Activated T-helper 9 cell treated with anti-CD3 and anti-CD28 coated beads, Interleukin-2, amount 50 U/mL, for 16 hours (primary cell): ENCODE results near the gene MTSS2.
"Not testable (repeated sequence)": the region's sequence is repeated elsewhere in the genome, so short reads cannot be mapped to it uniquely, and the experiment has no call there.

Experiments
- DNase-seq: peaks from one replicate; pipeline ENCODE4 v3.0.0-alpha.2; 2020; ENCODE audit warnings: low read depth

The MTSS2 gene

GRCh38 chr16:70651524-70651923, 34.3 kb downstream of the MTSS2 start:
- DNase-seq, result no peak

- DNase-seq, result no peak
These were observed 35.6 kb downstream of the MTSS2 start for GRCh38 chr16:70650216-70650615.

GRCh38 chr16:70649300-70649699, 36.6 kb downstream of the MTSS2 start:
- no peak for DNase-seq

GRCh38 chr16:70648606-70649005, 37.2 kb downstream of the MTSS2 start:
- DNase-seq, result no peak

- DNase-seq, result no peak
These were observed 38.2 kb downstream of the MTSS2 start for GRCh38 chr16:70647441-70648359.

- DNase-seq, result no peak
These were observed 39.3 kb downstream of the MTSS2 start, which contains the start of gene IL34 for GRCh38 chr16:70646260-70647241. IL34 (plus strand) TSS chr16:70646559; CDS start chr16:70646948, 389 bp downstream.

GRCh38 chr16:70644763-70645597, 40.9 kb downstream of the MTSS2 start:
- no peak for DNase-seq

GRCh38 chr16:70643264-70643663, 42.6 kb downstream of the MTSS2 start:
- not testable (repeated sequence) for DNase-seq

- no peak for DNase-seq
These were observed 43.2 kb downstream of the MTSS2 start for GRCh38 chr16:70642633-70643032.

- no peak for DNase-seq
These were observed 46.8 kb downstream of the MTSS2 start for GRCh38 chr16:70638814-70639792.
